Nephron progenitor cell (in vitro differentiated cells): Measurements from ENCODE around the gene DPH7.

Source experiments
- DNase-seq: peaks from one replicate; pipeline ENCODE4 v3.0.0; 2021
- H3K27ac Mint-ChIP-seq: 2 replicates; pipeline ENCODE4 v1.8.0; 2021; ENCODE audit warnings: mild to moderate bottlenecking, moderate library complexity, mixed read lengths
- H3K27me3 Mint-ChIP-seq: 2 replicates; pipeline ENCODE4 v1.8.0; 2021; ENCODE audit warnings: mild to moderate bottlenecking, low read depth, mixed read lengths; ENCODE audit not compliant: poor library complexity
- H3K36me3 Mint-ChIP-seq: 2 replicates; pipeline ENCODE4 v1.8.0; 2021; ENCODE audit warnings: low read depth, mixed read lengths
- H3K4me1 Mint-ChIP-seq: 2 replicates; pipeline ENCODE4 v1.8.0; 2021; ENCODE audit warnings: mixed read lengths
- H3K4me3 Mint-ChIP-seq: 2 replicates; pipeline ENCODE4 v1.8.0; 2021; ENCODE audit warnings: mild to moderate bottlenecking, moderate library complexity, mixed read lengths
- H3K9me3 Mint-ChIP-seq: 2 replicates; pipeline ENCODE4 v1.8.0; 2021; ENCODE audit warnings: mild to moderate bottlenecking, moderate library complexity, mixed read lengths
- TF ChIP-seq, protein P1 (sequence below): fragments of 200-600 bp; sonication (generic); IDR thresholded peaks from 2 replicates; pipeline ENCODE4 v1.5.0; 2021; ENCODE audit warnings: antibody characterized with exemption

The DPH7 gene

GRCh38 chr9:137583347-137583746 is 4.6 kb upstream of the DPH7 start:
- Mint-ChIP-seq H3K4me3 (no peak overlapping the region), H3K4me1 (peaks cover 7% of the 10 kb centered on the region), H3K9me3 (no peaks in the 10 kb centered on the region), H3K36me3 (peaks cover 43% of the 10 kb centered on the region), H3K27ac (no peak overlapping the region), H3K27me3 (no peaks in the 10 kb centered on the region)
- DNase-seq = no peak
- TF ChIP-seq, protein P1, sequence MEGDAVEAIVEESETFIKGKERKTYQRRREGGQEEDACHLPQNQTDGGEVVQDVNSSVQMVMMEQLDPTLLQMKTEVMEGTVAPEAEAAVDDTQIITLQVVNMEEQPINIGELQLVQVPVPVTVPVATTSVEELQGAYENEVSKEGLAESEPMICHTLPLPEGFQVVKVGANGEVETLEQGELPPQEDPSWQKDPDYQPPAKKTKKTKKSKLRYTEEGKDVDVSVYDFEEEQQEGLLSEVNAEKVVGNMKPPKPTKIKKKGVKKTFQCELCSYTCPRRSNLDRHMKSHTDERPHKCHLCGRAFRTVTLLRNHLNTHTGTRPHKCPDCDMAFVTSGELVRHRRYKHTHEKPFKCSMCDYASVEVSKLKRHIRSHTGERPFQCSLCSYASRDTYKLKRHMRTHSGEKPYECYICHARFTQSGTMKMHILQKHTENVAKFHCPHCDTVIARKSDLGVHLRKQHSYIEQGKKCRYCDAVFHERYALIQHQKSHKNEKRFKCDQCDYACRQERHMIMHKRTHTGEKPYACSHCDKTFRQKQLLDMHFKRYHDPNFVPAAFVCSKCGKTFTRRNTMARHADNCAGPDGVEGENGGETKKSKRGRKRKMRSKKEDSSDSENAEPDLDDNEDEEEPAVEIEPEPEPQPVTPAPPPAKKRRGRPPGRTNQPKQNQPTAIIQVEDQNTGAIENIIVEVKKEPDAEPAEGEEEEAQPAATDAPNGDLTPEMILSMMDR = no peak

DNA sequence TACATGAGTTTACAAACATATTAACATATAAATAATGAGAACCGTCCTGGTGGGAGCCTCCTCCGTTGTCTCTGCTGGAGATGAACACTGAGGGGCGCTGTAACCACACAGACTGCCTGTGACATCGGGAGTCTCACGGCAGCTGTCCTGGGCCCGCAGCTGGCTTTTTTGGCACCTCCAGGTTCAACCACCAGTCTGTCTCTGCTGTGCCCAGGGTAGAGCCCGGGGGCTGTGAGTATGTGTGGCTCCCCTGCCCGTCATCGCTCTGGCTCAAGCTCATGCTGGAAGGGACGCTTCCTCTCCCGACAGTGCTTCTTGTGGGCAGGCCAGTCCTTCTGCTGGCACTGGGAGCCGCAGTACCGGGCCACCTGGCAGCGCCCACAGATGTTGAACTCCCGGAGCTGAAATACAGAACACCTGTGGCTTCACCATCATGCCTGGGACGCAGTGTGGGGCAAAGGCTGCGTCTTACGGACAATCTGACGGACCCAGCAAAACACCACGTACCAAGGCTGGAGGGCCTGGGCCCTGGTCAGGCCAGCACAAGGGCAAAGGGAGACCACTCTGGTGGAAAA is 3.6 kb upstream of the DPH7 start:
- Mint-ChIP-seq H3K9me3 (no peaks in the 10 kb centered on the region), H3K27ac (no peak overlapping the region), H3K4me3 (no peak overlapping the region), H3K36me3 (peaks cover 34% of the 10 kb centered on the region), H3K4me1 (peaks cover 7% of the 10 kb centered on the region), H3K27me3 (no peaks in the 10 kb centered on the region)
- peak; percentile 32 for DNase-seq
- TF ChIP-seq, protein P1 = peak; percentile 27

DNA sequence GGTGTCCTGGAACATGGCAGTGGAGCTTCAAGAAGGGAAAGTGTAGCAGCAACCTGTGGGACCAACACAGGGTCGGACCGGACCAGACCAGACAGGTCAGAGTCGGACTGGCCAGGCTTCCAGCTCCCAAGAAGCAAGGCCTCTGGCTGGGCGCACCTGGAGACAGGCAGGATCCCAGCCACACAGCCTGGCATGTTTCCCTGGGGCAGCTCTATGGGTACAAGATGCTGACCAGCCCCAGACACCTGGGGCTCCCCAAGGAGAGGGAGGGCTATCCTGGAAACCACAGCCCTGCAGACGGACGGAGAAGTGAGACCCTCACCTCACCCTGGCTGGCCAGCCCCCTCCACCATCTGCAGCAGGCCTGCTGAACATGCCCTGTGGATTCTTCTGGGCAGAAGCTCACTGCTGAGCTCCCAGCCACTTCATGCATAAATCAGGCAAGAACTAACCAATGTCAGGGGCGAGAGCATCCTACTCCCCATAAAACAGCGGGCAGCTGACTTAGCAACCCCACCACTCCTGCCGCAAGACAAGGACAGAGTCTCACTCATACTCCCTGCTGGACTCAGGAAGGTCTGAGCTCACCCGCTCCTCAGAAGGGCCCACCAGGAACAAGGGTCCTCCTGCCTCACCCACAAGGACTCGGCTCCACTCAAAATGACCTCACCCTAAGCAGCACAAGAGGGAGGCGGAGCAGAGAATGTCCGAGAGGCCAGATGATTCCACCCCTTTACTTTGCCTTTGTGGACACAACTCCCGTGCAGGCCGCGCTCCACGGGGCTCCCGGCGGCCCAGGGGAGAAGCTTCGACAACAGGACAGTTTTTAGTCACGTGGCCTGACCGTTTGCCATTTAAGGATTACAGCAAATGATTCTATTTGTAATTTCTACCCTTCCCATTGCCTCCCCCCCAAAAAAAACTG is 2.9 kb upstream of the DPH7 start:
- H3K27ac Mint-ChIP-seq = no peak overlapping the region
- no peak for DNase-seq
- no peaks in the 10 kb centered on the region for H3K27me3 Mint-ChIP-seq
- TF ChIP-seq, protein P1 = no peak
- peaks cover 29% of the 10 kb centered on the region for H3K36me3 Mint-ChIP-seq
- H3K9me3 Mint-ChIP-seq = no peaks in the 10 kb centered on the region
- H3K4me1 Mint-ChIP-seq = peaks cover 13% of the 10 kb centered on the region
- H3K4me3 Mint-ChIP-seq = no peak overlapping the region

DNA sequence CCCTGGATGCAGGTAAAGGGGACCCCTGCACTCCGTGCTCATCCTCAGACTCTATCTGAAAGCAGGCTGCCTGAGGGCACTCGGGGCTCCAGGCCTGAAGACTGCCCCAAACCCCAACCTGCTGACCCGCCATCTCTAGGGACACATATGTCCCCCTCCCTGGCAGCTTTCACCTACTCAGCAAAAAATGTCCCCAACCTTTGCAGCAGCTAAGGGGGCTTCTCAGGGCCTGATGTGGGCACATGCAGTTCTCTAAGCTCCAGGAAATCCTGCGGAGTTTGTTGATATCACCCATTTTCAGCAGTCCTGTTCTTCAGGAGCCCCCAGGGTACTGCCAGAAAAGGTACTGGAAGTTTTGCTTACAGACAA is 2.2 kb upstream of the DPH7 start:
- Mint-ChIP-seq H3K4me3 (no peak overlapping the region), H3K9me3 (no peaks in the 10 kb centered on the region), H3K4me1 (peaks cover 19% of the 10 kb centered on the region), H3K36me3 (peaks cover 28% of the 10 kb centered on the region), H3K27ac (no peak overlapping the region), H3K27me3 (no peaks in the 10 kb centered on the region)
- TF ChIP-seq, protein P1 = no peak
- no peak for DNase-seq

- no peaks in the 10 kb centered on the region for H3K27me3 Mint-ChIP-seq
- H3K4me1 Mint-ChIP-seq = peaks cover 24% of the 10 kb centered on the region
- H3K36me3 Mint-ChIP-seq = peaks cover 30% of the 10 kb centered on the region
- H3K9me3 Mint-ChIP-seq = no peaks in the 10 kb centered on the region
- no peak overlapping the region for H3K27ac Mint-ChIP-seq
- TF ChIP-seq, protein P1 = no peak
- DNase-seq = no peak
- no peak overlapping the region for H3K4me3 Mint-ChIP-seq
Observed at GRCh38 chr9:137580209-137580953, 1.7 kb upstream of the DPH7 start.
